Stomach (tissue), 9 donors: Measurements from ENCODE around the gene CEP152. TPM values are rescaled to one million over a fixed set of nuclear protein-coding genes. Genes with fewer than 3 reads are reported as not detected.

ENCODE experiments used
- DNase-seq, 2 donors: peaks; one replicate each; pipeline versions ENCODE4 v3.0.0 to v3.0.0-alpha.2; 2013 to 2019
- H3K27ac ChIP-seq, 5 donors: fragments of 200-600 bp in 4 of 5; sonication (generic) in 4 of 5; one replicate each; pipeline ENCODE4 v1.5.1; 2013 to 2019; ENCODE audit warnings: mild to moderate bottlenecking in 1 of 5, moderate library complexity in 1 of 5
- H3K27me3 ChIP-seq, 3 donors: fragments of 200-600 bp; sonication (generic); one replicate each; pipeline ENCODE4 v1.5.1; 2017 to 2019; ENCODE audit warnings: mixed run types in 1 of 3
- H3K36me3 ChIP-seq, 4 donors: fragments of 200-600 bp; sonication (generic); 1 replicate in 3 of 4; 2 replicates in 1 of 4; pipeline ENCODE4 v1.5.1; 2016 to 2019
- H3K4me1 ChIP-seq, 4 donors: fragments of 200-600 bp; sonication (generic); one replicate each; pipeline ENCODE4 v1.5.1; 2016 to 2019
- H3K4me3 ChIP-seq, 4 donors: fragments of 200-600 bp; sonication (generic) in 3 of 4; one replicate each; pipeline ENCODE4 v1.5.1; 2016 to 2019; ENCODE audit warnings: mild to moderate bottlenecking in 1 of 4
- H3K9me3 ChIP-seq, 4 donors: fragments of 200-600 bp; sonication (generic); one replicate each; pipeline ENCODE4 v1.5.1; 2016 to 2019
- EP300 ChIP-seq: sonication (generic); formaldehyde crosslinking; IDR thresholded peaks from one replicate; pipeline ENCODE4 v1.6.1; 2017; ENCODE audit warnings: antibody characterized with exemption
- POLR2A ChIP-seq, 4 donors: fragments of 450-650 bp; IDR thresholded peaks; one replicate each; pipeline ENCODE4 v1.6.1; 2016; ENCODE audit warnings: antibody characterized with exemption in 4 of 4, control low read depth in 2 of 4, mild to moderate bottlenecking in 1 of 4, moderate library complexity in 1 of 4
- POLR2AphosphoS5 ChIP-seq, 3 donors: sonication (generic); formaldehyde crosslinking; IDR thresholded peaks; one replicate each; pipeline ENCODE4 v1.6.1; 2016; ENCODE audit warnings: antibody characterized with exemption in 3 of 3
- WGBS, 5 donors: extraction: QIAGEN DNeasy Blood & Tissue Kit in 3 of 5; methylation state at CpG; one replicate each; pipeline versions ENCODE4 v1.1.5 to v1.1.7; 2013 to 2018; 5-methylcytosine and 5-hydroxymethylcytosine counted together
- intact Hi-C: fragments of 100-400 bp; cut with DNase I; formaldehyde crosslinking; loops from one replicate; pipeline ENCODE4 v1.15.1; 2023; ENCODE audit warnings: low total_unique reads
- polyA plus RNA-seq, 3 donors: library from polyadenylated mRNA; stranded (reverse); fragments of 200-250 nt; gene quantifications; one replicate each; pipeline ENCODE4 v1.2.3, GENCODE V29; 2013
- total RNA-seq, 5 donors: library from RNA; depleted of rRNA; stranded (reverse); fragments of >200 nt; gene quantifications; one replicate each; pipeline versions ENCODE4 v1.1.0 to v1.2.3, GENCODE V29; 2014 to 2016
- TF ChIP-seq, protein P1 (sequence below), 7 experiments: fragments of 450-650 bp in 4 of 7; fragments of 200-600 bp in 3 of 7; sonication (generic) in 3 of 7; IDR thresholded peaks; one replicate each; pipeline ENCODE4 v1.5.1; 2016 to 2019; ENCODE audit warnings: antibody characterized with exemption in 7 of 7, control low read depth in 2 of 7, mild to moderate bottlenecking in 1 of 7
- donor health status: healthy with polysubstance abuse.
- donor health status: Bipolar disorder and iron deficiency.
- donor health status: healthy.

CEP152 gene
- total and polyA plus RNA-seq, 8 donors = 0.61 to 36.2 (median 10.0) TPM

DNA sequence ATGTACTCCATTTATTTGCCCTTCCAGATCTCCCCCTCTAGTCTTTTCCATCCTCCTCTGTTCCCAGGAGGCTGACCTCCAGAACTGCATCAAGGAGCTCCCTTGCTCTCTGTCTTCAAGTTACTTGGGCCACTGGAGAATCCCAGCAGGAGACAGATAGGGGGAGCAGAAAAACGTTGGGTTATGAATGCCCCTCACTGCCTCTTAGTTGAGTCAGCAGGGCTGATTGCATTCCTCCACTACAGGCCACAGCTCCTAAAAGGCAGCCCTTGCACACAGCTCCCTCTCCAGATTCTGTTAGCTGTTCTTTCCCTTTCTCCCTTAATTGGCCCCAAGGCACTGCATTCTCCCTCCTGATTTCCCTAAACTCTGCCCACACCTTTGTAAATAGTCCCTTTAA lies 12.4 kb upstream of the CEP152 start:
- intact Hi-C loops = no loop called here
- Histone ChIP-seq H3K36me3 (no peaks in the 10 kb centered on the region), H3K9me3 (peaks cover 0 to 7% (median 2%) of the 10 kb centered on the region in 4 donors), H3K4me3 (no peak overlapping the region), H3K27ac (no peak overlapping the region), H3K27me3 (no peaks in the 10 kb centered on the region), H3K4me1 (no peaks in the 10 kb centered on the region)
- DNase-seq = no peak
- WGBS, 5 donors = 0 to 16% (median 6%) methylated on average over 1 of the region's 1 CpG
- TF ChIP-seq POLR2A (IDR thresholded peaks at IDR 0.05) = no peak
- no peak for TF ChIP-seq POLR2AphosphoS5 (IDR thresholded peaks at IDR 0.05)
- TF ChIP-seq, protein P1, sequence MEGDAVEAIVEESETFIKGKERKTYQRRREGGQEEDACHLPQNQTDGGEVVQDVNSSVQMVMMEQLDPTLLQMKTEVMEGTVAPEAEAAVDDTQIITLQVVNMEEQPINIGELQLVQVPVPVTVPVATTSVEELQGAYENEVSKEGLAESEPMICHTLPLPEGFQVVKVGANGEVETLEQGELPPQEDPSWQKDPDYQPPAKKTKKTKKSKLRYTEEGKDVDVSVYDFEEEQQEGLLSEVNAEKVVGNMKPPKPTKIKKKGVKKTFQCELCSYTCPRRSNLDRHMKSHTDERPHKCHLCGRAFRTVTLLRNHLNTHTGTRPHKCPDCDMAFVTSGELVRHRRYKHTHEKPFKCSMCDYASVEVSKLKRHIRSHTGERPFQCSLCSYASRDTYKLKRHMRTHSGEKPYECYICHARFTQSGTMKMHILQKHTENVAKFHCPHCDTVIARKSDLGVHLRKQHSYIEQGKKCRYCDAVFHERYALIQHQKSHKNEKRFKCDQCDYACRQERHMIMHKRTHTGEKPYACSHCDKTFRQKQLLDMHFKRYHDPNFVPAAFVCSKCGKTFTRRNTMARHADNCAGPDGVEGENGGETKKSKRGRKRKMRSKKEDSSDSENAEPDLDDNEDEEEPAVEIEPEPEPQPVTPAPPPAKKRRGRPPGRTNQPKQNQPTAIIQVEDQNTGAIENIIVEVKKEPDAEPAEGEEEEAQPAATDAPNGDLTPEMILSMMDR (IDR thresholded peaks at IDR 0.05) = no peak
- no peak for TF ChIP-seq EP300

DNA sequence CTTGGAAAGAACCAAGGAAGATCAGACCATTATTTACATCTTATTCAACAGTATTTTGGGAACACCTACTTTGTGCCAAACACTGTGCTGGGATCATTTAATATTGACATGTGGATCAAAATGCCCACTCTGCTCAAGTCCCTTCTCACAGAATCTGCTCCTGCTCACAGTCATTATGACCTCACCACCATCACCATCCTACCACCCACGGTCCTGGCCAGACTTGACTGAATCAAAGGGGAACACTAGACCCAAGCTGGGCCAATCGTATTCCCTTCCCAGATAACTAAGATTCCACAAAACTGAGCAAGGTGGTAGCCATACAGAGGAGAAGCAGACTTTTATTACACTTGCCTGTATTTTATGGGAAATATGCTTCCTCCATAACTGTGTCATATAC lies 3.4 kb upstream of the CEP152 start:
- Histone ChIP-seq H3K9me3 (no peaks in the 10 kb centered on the region), H3K4me3 (no peak overlapping the region), H3K4me1 (peaks cover 0 to 21% (median 18%) of the 10 kb centered on the region in 4 donors), H3K36me3 (no peaks in the 10 kb centered on the region), H3K27ac (no peak overlapping the region), H3K27me3 (no peaks in the 10 kb centered on the region)
- TF ChIP-seq POLR2AphosphoS5 (IDR thresholded peaks at IDR 0.05) (no peak), POLR2A (IDR thresholded peaks at IDR 0.05) (no peak), EP300 (no peak)
- TF ChIP-seq, protein P1 (IDR thresholded peaks at IDR 0.05) = no peak
- 75 to 91% (median 86%) methylated on average over 2 of the region's 2 CpGs for WGBS, 5 donors
- intact Hi-C loops = no loop called here
- DNase-seq = no peak

DNA sequence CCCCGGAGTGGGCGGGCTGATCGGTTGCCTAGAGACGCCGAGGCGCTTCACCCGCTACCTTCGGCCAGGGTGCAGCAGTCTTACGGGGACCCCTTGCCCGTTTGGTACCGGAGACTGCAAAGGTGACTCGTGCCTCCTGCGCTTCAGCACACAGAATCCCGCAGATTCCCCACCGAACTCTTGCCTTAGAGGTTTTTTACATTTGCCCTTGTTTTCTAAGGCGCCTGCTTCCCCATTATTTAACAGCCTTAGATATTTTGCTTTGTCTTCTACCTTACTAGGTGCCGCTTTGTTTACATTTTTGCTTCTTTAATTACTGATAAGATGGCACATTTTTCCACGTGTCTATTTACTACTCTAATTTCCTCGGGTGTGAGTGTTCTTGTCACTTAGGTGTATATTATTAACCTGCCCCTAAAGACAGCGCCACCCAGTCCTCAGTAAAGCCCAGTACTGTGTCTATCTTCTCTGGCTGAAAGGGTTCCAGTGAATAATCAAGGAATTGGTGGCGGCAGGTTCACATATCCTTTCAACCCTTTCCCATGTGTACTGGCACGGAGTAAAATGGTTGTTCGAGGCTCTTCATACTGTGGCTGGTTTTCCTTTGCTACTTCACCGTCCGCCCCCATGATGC lies 573 bp upstream of the CEP152 start:
- H3K4me3 ChIP-seq = peak overlapping the region; percentile 68 to 97 (median 78)
- intact Hi-C loops = no loop called here
- no peak for TF ChIP-seq EP300
- no peak for TF ChIP-seq POLR2AphosphoS5 (IDR thresholded peaks at IDR 0.05)
- TF ChIP-seq, protein P1 (IDR thresholded peaks at IDR 0.05) = no peak
- peak in 1 of 2 donors; percentile 32 for DNase-seq
- H3K36me3 ChIP-seq = no peaks in the 10 kb centered on the region
- 4 to 9% (median 7%) methylated on average over 19 to 25 of the region's 25 CpGs for WGBS, 5 donors
- H3K9me3 ChIP-seq = no peaks in the 10 kb centered on the region
- H3K27me3 ChIP-seq = no peaks in the 10 kb centered on the region
- peaks cover 0 to 21% (median 18%) of the 10 kb centered on the region in 4 donors for H3K4me1 ChIP-seq
- H3K27ac ChIP-seq = peak overlapping the region in 1 of 5 donors; percentile 74

DNA sequence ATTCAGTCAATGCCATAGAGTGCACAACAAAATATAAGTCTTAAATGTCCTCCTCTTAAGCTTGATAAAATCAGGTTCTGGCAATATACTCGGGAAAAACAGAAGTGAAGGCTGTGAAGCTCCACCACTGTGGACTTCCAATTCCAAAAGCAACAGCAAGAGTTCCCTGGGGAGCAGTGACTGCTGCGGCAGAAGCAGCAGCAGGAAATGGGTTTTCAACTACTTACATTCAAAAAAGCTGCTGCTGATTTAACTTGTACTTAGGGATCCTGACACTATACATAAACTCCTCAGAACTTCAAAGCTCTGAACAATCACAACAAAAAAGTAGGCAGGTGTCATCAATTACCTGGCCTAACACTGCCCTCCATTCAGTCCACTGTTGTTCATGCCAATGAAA lies 4.7 kb downstream of the CEP152 start:
- Histone ChIP-seq H3K4me3 (no peak overlapping the region), H3K27ac (no peak overlapping the region), H3K36me3 (no peaks in the 10 kb centered on the region), H3K27me3 (no peaks in the 10 kb centered on the region), H3K9me3 (no peaks in the 10 kb centered on the region), H3K4me1 (peaks cover 0 to 15% (median 10%) of the 10 kb centered on the region in 4 donors)
- WGBS, 5 donors = 62 to 73% (median 70%) methylated on average over 2 of the region's 2 CpGs
- intact Hi-C loops = no loop called here
- TF ChIP-seq POLR2AphosphoS5 (IDR thresholded peaks at IDR 0.05) = no peak
- no peak for TF ChIP-seq POLR2A (IDR thresholded peaks at IDR 0.05)
- no peak for TF ChIP-seq EP300
- TF ChIP-seq, protein P1 (IDR thresholded peaks at IDR 0.05) = no peak
- peak in 1 of 2 donors; percentile 45 for DNase-seq
